ENCODE results near the gene NFE2L2.

GRCh38 chr2:177283906-177284305 lies 19.4 kb upstream of the NFE2L2 start:
- TF ChIP-seq ZNF274 (IDR thresholded peaks at IDR 0.05; ENCODE audit: low read depth, low read length), result no peak
- TF ChIP-seq SUZ12 (IDR thresholded peaks at IDR 0.05; ENCODE audit: extremely low read depth, insufficient read depth, insufficient read length), result no peak
- no peak for TF ChIP-seq YY1 (IDR thresholded peaks at IDR 0.05; ENCODE audit: insufficient read depth, insufficient read length)
